K562 (cell line): ENCODE measurements around the gene GPR15LG. TPM values are rescaled to one million over a fixed set of nuclear protein-coding genes. Genes with fewer than 3 reads are reported as not detected.

Source experiments
- ATAC-seq: fragments of 200-7000 bp; cut with Tn5 transposase; 3 replicates; pipeline ENCODE4 v1.9.1; 2020; ENCODE audit warnings: moderate library complexity
- BruUV-seq: library from RNA; stranded (reverse); fragments of 400-500 nt; replicated peaks from 2 replicates; lab custom pipeline; 2021; lab: Mats Ljungman, UMichigan
- CTCF ChIA-PET: fragments of 300-600 bp; formaldehyde crosslinking; extraction: SDS; loops from one replicate; lab custom pipeline; 2021; ENCODE audit warnings: low intra/inter-chr PET ratio; lab: Yijun Ruan, JAX
- POLR2A ChIA-PET: fragments of 300-600, 350-650 bp; sonication (Branson Sonifier 250); formaldehyde crosslinking; extraction: SDS; loops from one replicate; lab custom pipeline; 2021; ENCODE audit warnings: antibody characterized with exemption, inconsistent platforms; lab: Yijun Ruan, JAX
- DNase-seq, 4 experiments: peaks; one replicate each; pipeline versions ENCODE4 v3.0.0 to v3.0.0-alpha.2; 2011 to 2018; ENCODE audit warnings: low spot score in 3 of 4, mixed read lengths in 3 of 4; ENCODE audit errors: extremely low read depth in 1 of 4
- FAIRE-seq: peaks from 2 replicates; lab custom pipeline; 2011; peaks lifted over from hg19 to GRCh38; lab: Jason Lieb, UNC
- H2AFZ ChIP-seq: 2 replicates; pipeline ENCODE4 v1.6.0; 2011; ENCODE audit warnings: low read depth, low read length, control low read depth, inconsistent platforms
- H3K27ac ChIP-seq: fragments of 200-600 bp; 3 replicates; pipeline ENCODE4 v1.8.0; 2011; ENCODE audit warnings: low read depth, mild to moderate bottlenecking, control low read depth, inconsistent platforms, low read length, moderate library complexity, mixed read lengths; ENCODE audit errors: extremely low read depth
- H3K27me3 ChIP-seq, 2 experiments: fragments of 300-600 bp in 1 of 2; 2 replicates in 1 of 2; 3 replicates in 1 of 2; pipeline versions ENCODE4 v1.6.0 to v1.8.0; 2011; ENCODE audit warnings: inconsistent platforms in 2 of 2, low read length in 2 of 2, mild to moderate bottlenecking in 1 of 2, mixed read lengths in 1 of 2, moderate library complexity in 1 of 2; ENCODE audit not compliant: control insufficient read depth in 2 of 2, insufficient read depth in 2 of 2
- H3K36me3 ChIP-seq: fragments of 300-600 bp; 3 replicates; pipeline ENCODE4 v1.8.0; 2011; ENCODE audit warnings: mild to moderate bottlenecking, low read length, inconsistent platforms; ENCODE audit not compliant: control insufficient read depth, insufficient read depth
- H3K4me1 ChIP-seq, 2 experiments: fragments of 200-600 bp in 1 of 2; replicated peaks in 1 of 2; 2 replicates in 1 of 2; 3 replicates in 1 of 2; pipeline versions ENCODE4 v1.5.1 to v1.8.0; 2011; ENCODE audit warnings: inconsistent platforms in 2 of 2, low read length in 2 of 2, mild to moderate bottlenecking in 1 of 2, mixed read lengths in 1 of 2, moderate library complexity in 1 of 2; ENCODE audit not compliant: control insufficient read depth in 2 of 2, insufficient read depth in 2 of 2
- H3K4me2 ChIP-seq: 2 replicates; pipeline ENCODE4 v1.6.1; 2011; ENCODE audit warnings: low read length, control low read depth, inconsistent platforms, mixed read lengths; ENCODE audit not compliant: insufficient read depth
- H3K4me3 ChIP-seq: fragments of 200-600 bp; sonication (generic), shearing (Covaris generic); 2 replicates; pipeline ENCODE4 v1.5.1; 2016; ENCODE audit warnings: control low read depth, inconsistent platforms
- H3K79me2 ChIP-seq: fragments of 200-600 bp; 3 replicates; pipeline ENCODE4 v1.8.0; 2011; ENCODE audit warnings: low read length, inconsistent platforms; ENCODE audit not compliant: control insufficient read depth, insufficient read depth
- H3K9ac ChIP-seq, 2 experiments: 2 replicates each; pipeline versions ENCODE4 v1.6.0 to v1.6.1; 2011; ENCODE audit warnings: low read depth in 2 of 2, low read length in 2 of 2, control low read depth in 1 of 2, inconsistent platforms in 1 of 2, mild to moderate bottlenecking in 1 of 2, mixed read lengths in 1 of 2; ENCODE audit not compliant: insufficient read depth in 1 of 2
- H3K9me1 ChIP-seq: one replicate; pipeline ENCODE4 v1.6.0; 2011; ENCODE audit warnings: inconsistent platforms, mild to moderate bottlenecking, low read length, moderate library complexity; ENCODE audit not compliant: control insufficient read depth, insufficient read depth
- H3K9me3 ChIP-seq: replicated peaks from 2 replicates; pipeline ENCODE4 v1.5.1; 2011; ENCODE audit warnings: low read depth, low read length, inconsistent platforms; ENCODE audit not compliant: control insufficient read depth, insufficient read depth
- H4K20me1 ChIP-seq: replicated peaks from 2 replicates; pipeline ENCODE4 v1.6.1; 2011; ENCODE audit warnings: low read length, inconsistent platforms, mixed read lengths; ENCODE audit not compliant: control insufficient read depth, insufficient read depth
- BMI1 ChIP-seq: fragments of 150-350 bp; IDR thresholded peaks from 2 replicates; pipeline ENCODE4 v1.6.1; 2014; ENCODE audit warnings: low read length
- FOXK2 ChIP-seq, 2 experiments: fragments of 450-650 bp; IDR thresholded peaks in 1 of 2; conservative IDR thresholded peaks in 1 of 2; 2 replicates each; pipeline ENCODE4 v1.6.1; 2016; ENCODE audit warnings: low read depth in 2 of 2, mild to moderate bottlenecking in 1 of 2
- HSF4 ChIP-seq: fragments of 250-450 bp; sonication (Bioruptor Pico); IDR thresholded peaks from 2 replicates; pipeline ENCODE4 v2.1.2; 2022; ENCODE audit warnings: mild to moderate bottlenecking, moderate library complexity, borderline replicate concordance
- MYNN ChIP-seq, 2 experiments: sonication (generic); formaldehyde crosslinking in 1 of 2; IDR thresholded peaks; 2 replicates each; pipeline versions ENCODE4 v1.5.0 to v1.6.1; 2016 to 2020; ENCODE audit warnings: antibody characterized with exemption in 1 of 2, missing genetic modification reagents in 1 of 2
- PRMT5 ChIP-seq: sonication (generic); formaldehyde crosslinking; IDR thresholded peaks from 2 replicates; pipeline ENCODE4 v1.5.0; 2020; ENCODE audit warnings: missing genetic modification reagents
- PYGO2 ChIP-seq: fragments of 450-650 bp; IDR thresholded peaks from 2 replicates; pipeline ENCODE4 v1.6.1; 2016; ENCODE audit warnings: mild to moderate bottlenecking, missing genetic modification characterization, moderate library complexity, missing compliant biosample characterization
- RBM39 ChIP-seq: fragments of 200-400 bp; formaldehyde crosslinking; optimal IDR thresholded peaks from 2 replicates; pipeline ENCODE3; 2018; ENCODE audit warnings: low read depth, low read length
- SMARCA5 ChIP-seq: fragments of 450-650 bp; IDR thresholded peaks from 2 replicates; pipeline ENCODE4 v1.6.1; 2016
- TBP ChIP-seq: optimal IDR thresholded peaks from 2 replicates; pipeline ENCODE3; 2011; ENCODE audit warnings: low read depth, low read length, improper control_type of control experiment
- WHSC1 ChIP-seq: IDR thresholded peaks from one replicate; pipeline ENCODE4 v1.6.1; 2012; ENCODE audit warnings: low read length, control low read depth, inconsistent platforms
- ZBTB26 ChIP-seq: fragments of 450-650 bp; formaldehyde crosslinking; IDR thresholded peaks from 2 replicates; pipeline ENCODE4 v1.4.0; 2022; ENCODE audit warnings: missing genetic modification characterization
- WGBS: fragments of 100-300 bp; shearing (Covaris generic); methylation state at CpG from one replicate; pipeline ENCODE4 v1.1.6; 2016; ENCODE audit warnings: low coverage, mixed read lengths; ENCODE audit not compliant: insufficient coverage; ENCODE audit errors: missing lambda C conversion rate; 5-methylcytosine and 5-hydroxymethylcytosine counted together
- in situ Hi-C: fragments of 300-500 bp; cut with MboI; formaldehyde crosslinking; loops from 4 replicates; pipeline ENCODE4 v1.15.0; 2018; ENCODE audit warnings: inconsistent platforms, mixed read lengths
- intact Hi-C: fragments of 100-400 bp; cut with micrococcal nuclease; formaldehyde crosslinking; loops from 2 replicates; pipeline ENCODE4 v1.14.2; 2022
- polyA plus RNA-seq, 8 experiments: library from polyadenylated mRNA; depleted of rRNA in 4 of 8; stranded (reverse) in 5 of 8; unstranded in 3 of 8; fragments of >200 nt; fragmentation: Nextera tagmentation in 2 of 8; fragmentation: Illumina TruSeq in 1 of 8; extraction: Ambion mirVana in 2 of 8; extraction: Trizol in 1 of 8; gene quantifications; 2 replicates each; pipeline versions ENCODE4 v1.2.1 to v1.2.3, GENCODE V29; 2011 to 2014; ENCODE audit warnings: inconsistent platforms in 1 of 8, missing spikeins in 1 of 8
- total RNA-seq, 7 experiments: library from RNA; depleted of rRNA in 6 of 7; stranded (reverse); fragments of >200 nt in 6 of 7; fragmentation: Illumina TruSeq in 2 of 7; extraction: Trizol in 2 of 7; gene quantifications; 2 replicates each; pipeline versions ENCODE4 v1.2.1 to v1.2.3, GENCODE V29; 2011 to 2021; ENCODE audit warnings: low replicate concordance in 1 of 7

Gene GPR15LG
- total and polyA plus RNA-seq, 9 of the 15 experiments (the other 6 are each of a cell fraction or from before 2014, with no cell fraction given), result 0.51 TPM; not detected in 8

- FAIRE-seq (no peak), ATAC-seq (peak; percentile 34), DNase-seq (no peak)
- H3K36me3 ChIP-seq, result no peaks in the 10 kb centered on the region
- no peak overlapping the region for H2AFZ ChIP-seq
- H3K27me3 ChIP-seq, result peaks cover 26 to 34% of the 10 kb centered on the region in 2 experiments; a peak in 4 of 5 replicates
- H3K4me1 ChIP-seq, result no peaks in the 10 kb centered on the region; a peak in 1 of 5 replicates
- H3K4me2 ChIP-seq, result no peak overlapping the region
- H3K4me3 ChIP-seq, result no peak overlapping the region
- CTCF ChIA-PET, result no interaction called here
- 3% methylated on average over 4 of the region's 4 CpGs for WGBS
- no peaks in the 10 kb centered on the region; the same call in 1 of the 2 replicates for H4K20me1 ChIP-seq
- no peaks in the 10 kb centered on the region for H3K9me1 ChIP-seq
- no peak overlapping the region for H3K27ac ChIP-seq
- BruUV-seq, result no TSS peak
- no peaks in the 10 kb centered on the region for H3K9me3 ChIP-seq
- TF ChIP-seq ZBTB26 (CRISPR knock-in tag), result no peak
- TF ChIP-seq, all 486 proteins: peak for 0
- in situ Hi-C loops, result no loop called here
- Histone ChIP-seq H3K79me2 (no peaks in the 10 kb centered on the region), H3K9ac (no peak overlapping the region; a peak in 1 of 4 replicates)
- POLR2A ChIA-PET, result interaction anchor here (0.5 to 0.6 kb wide), 2 partner anchors 103 to 575 kb away, joined by 3 to 4 read pairs; no protein-coding TSS in a partner anchor
- intact Hi-C loops, result no loop called here
These were observed 3.4 kb downstream of the GPR15LG start for GRCh38 chr10:84176836-84177474.

GRCh38 chr10:84177541-84178141 is 4.0 kb downstream of the GPR15LG start:
- Histone ChIP-seq H2AFZ (no peak overlapping the region), H3K4me2 (no peak overlapping the region), H3K9ac (no peak overlapping the region), H3K9me1 (no peaks in the 10 kb centered on the region), H3K79me2 (no peaks in the 10 kb centered on the region), H4K20me1 (no peaks in the 10 kb centered on the region; the same call in 1 of the 2 replicates), H3K4me3 (no peak overlapping the region), H3K27me3 (peaks cover 25 to 32% of the 10 kb centered on the region in 2 experiments; a peak in 4 of 5 replicates), H3K4me1 (no peaks in the 10 kb centered on the region; a peak in 1 of 5 replicates), H3K36me3 (no peaks in the 10 kb centered on the region), H3K27ac (no peak overlapping the region), H3K9me3 (no peaks in the 10 kb centered on the region)
- no TSS peak for BruUV-seq
- FAIRE-seq (no peak), ATAC-seq (peak; percentile 29), DNase-seq (no peak)
- CTCF ChIA-PET, result no interaction called here
- POLR2A ChIA-PET, result interaction anchor here (0.5 to 0.6 kb wide), 2 partner anchors 102 to 574 kb away, joined by 3 to 4 read pairs; no protein-coding TSS in a partner anchor
- in situ Hi-C loops (no loop called here), intact Hi-C loops (no loop called here)
- WGBS, result 2% methylated on average over 8 of the region's 8 CpGs
- no peak for TF ChIP-seq TBP
- no peak for TF ChIP-seq RBM39
- no peak for TF ChIP-seq SMARCA5
- no peak for TF ChIP-seq BMI1
- TF ChIP-seq MYNN (IDR thresholded peaks at IDR 0.05), result no peak
- TF ChIP-seq MYNN (CRISPR knock-in tag; IDR thresholded peaks at IDR 0.05), result no peak
- TF ChIP-seq PYGO2 (tag), result no peak
- 0 out of 2 replicates have a peak, but pooled peaks have one; percentile 3 for TF ChIP-seq ZBTB26 (CRISPR knock-in tag)
- TF ChIP-seq HSF4, result no peak
- TF ChIP-seq WHSC1, result no peak
- 0 out of 4 replicates have a peak, but pooled peaks of 1 of the 2 experiments have one; percentile 0 for TF ChIP-seq FOXK2 (conservative IDR thresholded peaks at IDR 0.05 in 1 of 2, IDR thresholded peaks at IDR 0.05 in 1 of 2; ENCODE audit: low read depth in 2 of 2)
- TF ChIP-seq PRMT5 (CRISPR knock-in tag), result no peak
